Measurements from ENCODE around the gene TARBP1. TPM values are rescaled to one million over a fixed set of nuclear protein-coding genes. Genes with fewer than 3 reads are reported as not detected.

TARBP1 gene
- total and polyA plus RNA-seq, 2 of the 4 experiments (the other 2 are of a cell fraction): 10.6 to 17.7 TPM

- no peak overlapping the region for H3K4me3 ChIP-seq (ENCODE audit: insufficient read depth, low read depth, low read length)
- no peak overlapping the region for H3K18ac ChIP-seq (ENCODE audit: low read depth, low read length)
- H2AFZ ChIP-seq (replicated peaks; ENCODE audit: low read length, poor library complexity): no peak overlapping the region
- H3K9me1 ChIP-seq (ENCODE audit: insufficient read depth, low read length): no peaks in the 10 kb centered on the region; the same call in 1 of the 2 replicates
- no peak overlapping the region for H2BK5ac ChIP-seq (ENCODE audit: low read depth, low read length, poor library complexity, severe bottlenecking)
- H4K5ac ChIP-seq (ENCODE audit: low read depth, low read length): no peak overlapping the region
- no peak overlapping the region for H3K27ac ChIP-seq (ENCODE audit: insufficient read depth, low read length)
- no peak overlapping the region for H3K4me2 ChIP-seq (ENCODE audit: low read depth, low read length)
- H3K56ac ChIP-seq (ENCODE audit: extremely low read depth, insufficient read depth, low read length): no peak overlapping the region
- no peaks in the 10 kb centered on the region for H3K36me3 ChIP-seq (ENCODE audit: control insufficient read depth, insufficient read depth, low read length)
- no peak overlapping the region for H2BK15ac ChIP-seq (ENCODE audit: low read depth, low read length)
- H2BK120ac ChIP-seq (ENCODE audit: low read depth, low read length): no peak overlapping the region
- no peak overlapping the region for H2BK20ac ChIP-seq (ENCODE audit: low read depth, low read length)
- no peak overlapping the region for H2AK9ac ChIP-seq (replicated peaks; ENCODE audit: low read depth, low read length, poor library complexity)
- no peak for TF ChIP-seq MAZ (IDR thresholded peaks at IDR 0.05; ENCODE audit: borderline replicate concordance, low read depth, low read length)
- TF ChIP-seq RFX5 (IDR thresholded peaks at IDR 0.05; ENCODE audit: low read depth, low read length): no peak
- no peak for TF ChIP-seq MXI1 (IDR thresholded peaks at IDR 0.05; ENCODE audit: borderline replicate concordance, low read depth, low read length)
- peak; percentile 42; the same call in 1 of the 2 replicates for TF ChIP-seq CEBPB (IDR thresholded peaks at IDR 0.05; ENCODE audit: low read depth, low read length)
- no TSS peak for BruUV-seq (replicated peaks)
- CTCF ChIA-PET: no interaction called here
- no peak overlapping the region for H3K4ac ChIP-seq (ENCODE audit: low read depth, low read length)
- no peak overlapping the region for H3K9ac ChIP-seq (ENCODE audit: low read depth, low read length)
- DNase-seq (peak; percentile 63), ATAC-seq (ENCODE audit: low read depth) (peak; percentile 62)
- H3K23ac ChIP-seq (ENCODE audit: low read depth, low read length): no peak overlapping the region
- no peak overlapping the region for H2AK5ac ChIP-seq (ENCODE audit: low read depth, low read length)
- H4K91ac ChIP-seq (ENCODE audit: insufficient read depth, low read depth, low read length): no peak overlapping the region
- intact Hi-C loops (cut with micrococcal nuclease) (no loop called here), in situ Hi-C loops (cut with MboI; ENCODE audit: low sequenced_read_pairs) (loop anchor here (25.0 kb wide), 1 partner anchor 378 kb away; no protein-coding TSS in a partner anchor), dilution Hi-C loops (cut with HindIII; ENCODE audit: low sequenced_read_pairs, unreplicated experiment) (no loop called here)
- POLR2A ChIA-PET (ENCODE audit: unreplicated experiment): no interaction called here
- H3K27me3 ChIP-seq (ENCODE audit: control insufficient read depth, insufficient read depth, low read length): 0 out of 2 replicates have a peak, but pooled peaks cover 2% of the 10 kb centered on the region
- whole genome bisulfite sequencing, 2 experiments (ENCODE audit: extremely low coverage in 2 of 2, insufficient read length in 1 of 2): no CpG with 5 or more reads among the region's 3 CpGs
- H3K4me1 ChIP-seq (ENCODE audit: control insufficient read depth, insufficient read depth, low read length): peaks cover 4% of the 10 kb centered on the region
- no peaks in the 10 kb centered on the region for H4K20me1 ChIP-seq (ENCODE audit: insufficient read depth, low read length)
- H3K14ac ChIP-seq (replicated peaks; ENCODE audit: low read depth, low read length): no peak overlapping the region
- no peak overlapping the region for H4K8ac ChIP-seq (ENCODE audit: low read depth in 2 of 2, low read length in 2 of 2)
- H3K79me1 ChIP-seq (ENCODE audit: low read depth in 1 of 2, low read length in 2 of 2): no peaks in the 10 kb centered on the region
- no peaks in the 10 kb centered on the region for H3K9me3 ChIP-seq (ENCODE audit: control insufficient read depth, insufficient read depth, low read length)
Observed at GRCh38 chr1:234484218-234484617, 5.2 kb upstream of the TARBP1 start.

Data from IMR-90 (cell line).